HepG2 (cell line): ENCODE data around the gene SBK3. TPM values are rescaled to one million over a fixed set of nuclear protein-coding genes. Genes with fewer than 3 reads are reported as not detected.

Experiments used
- ATAC-seq: fragments of 200-7000 bp; cut with Tn5 transposase; 3 replicates; pipeline ENCODE4 v1.9.1; 2020; ENCODE audit warnings: mild to moderate bottlenecking, moderate library complexity
- BruUV-seq: library from RNA; stranded (reverse); fragments of 400-500 nt; replicated peaks from 2 replicates; lab custom pipeline; 2021; lab: Mats Ljungman, UMichigan
- CTCF ChIA-PET: fragments of 300-600 bp; formaldehyde crosslinking; extraction: SDS; loops from one replicate; lab custom pipeline; 2021; ENCODE audit warnings: low total read pairs, inconsistent platforms, low intra/inter-chr PET ratio; lab: Yijun Ruan, JAX
- POLR2A ChIA-PET: fragments of 350-600 bp; sonication (Branson Sonifier 250); formaldehyde crosslinking; loops from one replicate; lab custom pipeline; 2020; ENCODE audit warnings: antibody characterized with exemption, inconsistent platforms; lab: Yijun Ruan, JAX
- DNase-seq: peaks from one replicate; pipeline ENCODE4 v3.0.0-alpha.2; 2015; ENCODE audit warnings: low spot score
- FAIRE-seq: peaks from 3 replicates; lab custom pipeline; 2011; peaks lifted over from hg19 to GRCh38; lab: Jason Lieb, UNC
- H2AFZ ChIP-seq: one replicate; pipeline ENCODE4 v1.6.1; 2011; ENCODE audit warnings: low read length, inconsistent platforms
- H3K27ac ChIP-seq: fragments of 300-600 bp; 3 replicates; pipeline ENCODE4 v1.8.0; 2011; ENCODE audit warnings: mixed run types, mild to moderate bottlenecking, mixed read lengths, low read length, inconsistent platforms; ENCODE audit not compliant: insufficient read depth; ENCODE audit errors: extremely low read length
- H3K27me3 ChIP-seq, 2 experiments: fragments of 200-600 bp in 1 of 2; 2 replicates in 1 of 2; 3 replicates in 1 of 2; pipeline versions ENCODE4 v1.6.0 to v1.8.0; 2011; ENCODE audit warnings: low read length in 2 of 2, mild to moderate bottlenecking in 2 of 2, moderate library complexity in 2 of 2, inconsistent platforms in 1 of 2; ENCODE audit not compliant: insufficient read depth in 2 of 2, control insufficient read depth in 1 of 2
- H3K36me3 ChIP-seq, 2 experiments: fragments of 200-600 bp in 1 of 2; replicated peaks in 1 of 2; 2 replicates in 1 of 2; 3 replicates in 1 of 2; pipeline versions ENCODE4 v1.5.1 to v1.8.0; 2011; ENCODE audit warnings: low read length in 2 of 2, inconsistent platforms in 1 of 2; ENCODE audit not compliant: insufficient read depth in 2 of 2, control insufficient read depth in 1 of 2
- H3K4me1 ChIP-seq: 2 replicates; pipeline ENCODE4 v1.5.1; 2012; ENCODE audit warnings: low read length, inconsistent platforms; ENCODE audit not compliant: insufficient read depth
- H3K4me2 ChIP-seq: 2 replicates; pipeline ENCODE4 v1.6.0; 2011; ENCODE audit warnings: low read depth, low read length, inconsistent platforms
- H3K4me3 ChIP-seq, 3 experiments: fragments of 200-600 bp in 1 of 3; sonication (generic), shearing (Covaris generic) in 1 of 3; replicated peaks in 1 of 3; 2 replicates each; pipeline ENCODE4 v1.5.1; 2011 to 2016; ENCODE audit warnings: low read length in 3 of 3, inconsistent platforms in 2 of 3, low read depth in 2 of 3, mild to moderate bottlenecking in 2 of 3, control low read depth in 1 of 3, mixed read lengths in 1 of 3; ENCODE audit not compliant: insufficient read depth in 1 of 3
- H3K79me2 ChIP-seq: one replicate; pipeline ENCODE4 v1.6.1; 2011; ENCODE audit warnings: low read length, inconsistent platforms; ENCODE audit not compliant: insufficient read depth
- H3K9ac ChIP-seq: 2 replicates; pipeline ENCODE4 v1.6.0; 2011; ENCODE audit warnings: mild to moderate bottlenecking, low read depth, low read length, inconsistent platforms; ENCODE audit not compliant: insufficient read depth
- H3K9me3 ChIP-seq: 2 replicates; pipeline ENCODE4 v1.5.1; 2012; ENCODE audit warnings: mild to moderate bottlenecking, low read length
- H4K20me1 ChIP-seq: 2 replicates; pipeline ENCODE4 v1.6.0; 2011; ENCODE audit warnings: inconsistent platforms, mild to moderate bottlenecking, low read length, moderate library complexity; ENCODE audit not compliant: insufficient read depth
- ADNP ChIP-seq: sonication (generic); formaldehyde crosslinking; IDR thresholded peaks from 2 replicates; pipeline ENCODE4 v1.4.0; 2020; ENCODE audit warnings: missing genetic modification reagents
- DDIT3 ChIP-seq: sonication (generic); formaldehyde crosslinking; IDR thresholded peaks from 2 replicates; pipeline ENCODE4 v1.4.0; 2020; ENCODE audit warnings: mild to moderate bottlenecking, missing genetic modification reagents
- RARA ChIP-seq: IDR thresholded peaks from 2 replicates; pipeline ENCODE4 v1.6.1; 2016; ENCODE audit warnings: missing genetic modification reagents, missing compliant biosample characterization
- REST ChIP-seq, 2 experiments: IDR thresholded peaks; 2 replicates each; pipeline ENCODE4 v1.6.1; 2011 to 2012; ENCODE audit warnings: low read length in 2 of 2, borderline replicate concordance in 1 of 2, low read depth in 1 of 2, mild to moderate bottlenecking in 1 of 2, moderate library complexity in 1 of 2
- SAFB2 ChIP-seq: sonication (generic); formaldehyde crosslinking; IDR thresholded peaks from 2 replicates; pipeline ENCODE4 v1.5.1; 2020; ENCODE audit warnings: missing genetic modification reagents, low read depth, mild to moderate bottlenecking, borderline replicate concordance
- SNAPC2 ChIP-seq: sonication (generic); formaldehyde crosslinking; IDR thresholded peaks from 2 replicates; pipeline ENCODE4 v1.8.1; 2022; ENCODE audit warnings: mild to moderate bottlenecking, missing genetic modification reagents
- SRF ChIP-seq: IDR thresholded peaks from 2 replicates; pipeline ENCODE4 v1.6.1; 2011; ENCODE audit warnings: mild to moderate bottlenecking, low read depth, low read length, moderate library complexity
- ZNF121 ChIP-seq: sonication (generic); formaldehyde crosslinking; IDR thresholded peaks from 2 replicates; pipeline ENCODE4 v1.5.0; 2020; ENCODE audit warnings: mild to moderate bottlenecking, missing genetic modification reagents
- ZNF484 ChIP-seq: sonication (generic); formaldehyde crosslinking; IDR thresholded peaks from 2 replicates; pipeline ENCODE4 v1.5.1; 2020; ENCODE audit warnings: mild to moderate bottlenecking, low read depth, missing genetic modification reagents, borderline replicate concordance
- ZSCAN9 ChIP-seq: IDR thresholded peaks from 2 replicates; pipeline ENCODE4 v1.6.1; 2016; ENCODE audit warnings: borderline replicate concordance
- WGBS: methylation state at CpG from one replicate; pipeline ENCODE4 v1.1.6; 2017; ENCODE audit warnings: low lambda C conversion rate; 5-methylcytosine and 5-hydroxymethylcytosine counted together
- in situ Hi-C: cut with HindIII; loops from 2 replicates; pipeline ENCODE4 v1.10.0; 2017; ENCODE audit warnings: low pct_unique_long_range_greater_than_20kb; ENCODE audit not compliant: extremely low pct_ligation_motif_present
- intact Hi-C: fragments of 100-400 bp; cut with micrococcal nuclease; formaldehyde crosslinking; loops from one replicate; pipeline ENCODE4 v1.10.0; 2022; ENCODE audit not compliant: unreplicated experiment
- polyA plus RNA-seq, 8 experiments: library from polyadenylated mRNA; depleted of rRNA in 3 of 8; stranded (reverse) in 7 of 8; unstranded in 1 of 8; fragments of >200 nt; fragmentation: Illumina TruSeq in 4 of 8; extraction: Trizol in 4 of 8; gene quantifications; 2 replicates each; pipeline versions ENCODE4 v1.2.1 to v1.2.3, GENCODE V29; 2011 to 2016; ENCODE audit warnings: low read depth in 4 of 8, missing spikeins in 1 of 8, mixed read lengths in 1 of 8; ENCODE audit not compliant: insufficient read depth in 1 of 8
- total RNA-seq, 5 experiments: library from RNA; depleted of rRNA; stranded (reverse); fragments of >200 nt; fragmentation: Illumina TruSeq; extraction: Trizol; gene quantifications; 2 replicates each; pipeline ENCODE4 v1.2.3, GENCODE V29; 2016; ENCODE audit warnings: low read depth in 1 of 5
- TF ChIP-seq, protein P1 (sequence below): sonication (generic); formaldehyde crosslinking; IDR thresholded peaks from 2 replicates; pipeline ENCODE4 v1.5.1; 2020; ENCODE audit warnings: mild to moderate bottlenecking, missing genetic modification reagents, borderline replicate concordance
- TF ChIP-seq, protein P2 (sequence below): sonication (generic); formaldehyde crosslinking; IDR thresholded peaks from 2 replicates; pipeline ENCODE4 v1.5.1; 2020; ENCODE audit warnings: missing genetic modification reagents, mild to moderate bottlenecking, borderline replicate concordance
- TF ChIP-seq, protein P3 (sequence below): IDR thresholded peaks from 2 replicates; pipeline ENCODE4 v1.6.1; 2018; ENCODE audit warnings: missing genetic modification reagents, mild to moderate bottlenecking, missing compliant biosample characterization
- TF ChIP-seq, protein P4 (sequence below): sonication (generic); formaldehyde crosslinking; IDR thresholded peaks from 2 replicates; pipeline ENCODE4 v1.5.0; 2020; ENCODE audit warnings: mild to moderate bottlenecking, missing genetic modification reagents

SBK3 gene
- total and polyA plus RNA-seq, 2 of the 13 experiments (the other 11 are each of a cell fraction or from before 2014, with no cell fraction given): 0.66 to 0.77 TPM

- Histone ChIP-seq H3K4me2 (no peak overlapping the region), H3K9me3 (no peaks in the 10 kb centered on the region), H3K27ac (no peak overlapping the region), H3K4me3 (no peak overlapping the region), H3K27me3 (peaks cover 6 to 54% of the 10 kb centered on the region in 2 experiments), H2AFZ (no peak overlapping the region), H4K20me1 (no peaks in the 10 kb centered on the region), H3K9ac (no peak overlapping the region), H3K4me1 (peaks cover 11% of the 10 kb centered on the region; the same call in 1 of the 2 replicates), H3K36me3 (no peaks in the 10 kb centered on the region), H3K79me2 (no peaks in the 10 kb centered on the region)
- in situ Hi-C loops: no loop called here
- 37% methylated on average over 7 of the region's 9 CpGs for WGBS
- FAIRE-seq (no peak), ATAC-seq (no peak), DNase-seq (no peak)
- ChIA-PET POLR2A (no interaction called here), CTCF (no interaction called here)
- intact Hi-C loops: no loop called here
- no TSS peak for BruUV-seq
- TF ChIP-seq ZNF484 (CRISPR knock-in tag): no peak
- no peak for TF ChIP-seq SNAPC2 (CRISPR knock-in tag)
- no peak for TF ChIP-seq ADNP (CRISPR knock-in tag)
- no peak for TF ChIP-seq DDIT3
- peak; percentile 76 for TF ChIP-seq ZNF121 (CRISPR knock-in tag)
- TF ChIP-seq, protein P1, sequence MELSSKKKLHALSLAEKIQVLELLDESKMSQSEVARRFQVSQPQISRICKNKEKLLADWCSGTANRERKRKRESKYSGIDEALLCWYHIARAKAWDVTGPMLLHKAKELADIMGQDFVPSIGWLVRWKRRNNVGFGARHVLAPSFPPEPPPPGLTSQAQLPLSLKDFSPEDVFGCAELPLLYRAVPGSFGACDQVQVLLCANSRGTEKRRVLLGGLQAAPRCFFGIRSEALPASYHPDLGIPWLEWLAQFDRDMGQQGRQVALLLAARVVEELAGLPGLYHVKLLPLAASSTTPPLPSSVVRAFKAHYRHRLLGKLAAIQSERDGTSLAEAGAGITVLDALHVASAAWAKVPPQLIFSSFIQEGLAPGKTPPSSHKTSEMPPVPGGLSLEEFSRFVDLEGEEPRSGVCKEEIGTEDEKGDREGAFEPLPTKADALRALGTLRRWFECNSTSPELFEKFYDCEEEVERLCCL (CRISPR knock-in tag): no peak
- no peak for TF ChIP-seq SAFB2 (CRISPR knock-in tag)
- TF ChIP-seq, protein P2, sequence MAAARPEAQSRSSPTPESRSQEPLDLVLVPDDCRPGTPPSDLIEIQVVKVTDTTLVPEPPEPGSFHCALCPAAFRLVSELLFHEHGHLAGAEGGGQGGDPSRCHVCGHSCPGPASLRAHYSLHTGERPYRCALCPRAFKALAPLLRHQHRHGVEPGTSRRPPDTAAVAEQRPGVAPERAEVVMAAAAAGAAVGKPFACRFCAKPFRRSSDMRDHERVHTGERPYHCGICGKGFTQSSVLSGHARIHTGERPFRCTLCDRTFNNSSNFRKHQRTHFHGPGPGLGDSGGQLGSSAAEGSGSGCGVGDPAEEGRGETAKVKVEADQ (CRISPR knock-in tag): no peak
- TF ChIP-seq RARA (CRISPR knock-in tag): no peak
- TF ChIP-seq, protein P3, sequence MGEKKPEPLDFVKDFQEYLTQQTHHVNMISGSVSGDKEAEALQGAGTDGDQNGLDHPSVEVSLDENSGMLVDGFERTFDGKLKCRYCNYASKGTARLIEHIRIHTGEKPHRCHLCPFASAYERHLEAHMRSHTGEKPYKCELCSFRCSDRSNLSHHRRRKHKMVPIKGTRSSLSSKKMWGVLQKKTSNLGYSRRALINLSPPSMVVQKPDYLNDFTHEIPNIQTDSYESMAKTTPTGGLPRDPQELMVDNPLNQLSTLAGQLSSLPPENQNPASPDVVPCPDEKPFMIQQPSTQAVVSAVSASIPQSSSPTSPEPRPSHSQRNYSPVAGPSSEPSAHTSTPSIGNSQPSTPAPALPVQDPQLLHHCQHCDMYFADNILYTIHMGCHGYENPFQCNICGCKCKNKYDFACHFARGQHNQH (CRISPR knock-in tag): no peak
- no peak for TF ChIP-seq ZSCAN9
- TF ChIP-seq, protein P4, sequence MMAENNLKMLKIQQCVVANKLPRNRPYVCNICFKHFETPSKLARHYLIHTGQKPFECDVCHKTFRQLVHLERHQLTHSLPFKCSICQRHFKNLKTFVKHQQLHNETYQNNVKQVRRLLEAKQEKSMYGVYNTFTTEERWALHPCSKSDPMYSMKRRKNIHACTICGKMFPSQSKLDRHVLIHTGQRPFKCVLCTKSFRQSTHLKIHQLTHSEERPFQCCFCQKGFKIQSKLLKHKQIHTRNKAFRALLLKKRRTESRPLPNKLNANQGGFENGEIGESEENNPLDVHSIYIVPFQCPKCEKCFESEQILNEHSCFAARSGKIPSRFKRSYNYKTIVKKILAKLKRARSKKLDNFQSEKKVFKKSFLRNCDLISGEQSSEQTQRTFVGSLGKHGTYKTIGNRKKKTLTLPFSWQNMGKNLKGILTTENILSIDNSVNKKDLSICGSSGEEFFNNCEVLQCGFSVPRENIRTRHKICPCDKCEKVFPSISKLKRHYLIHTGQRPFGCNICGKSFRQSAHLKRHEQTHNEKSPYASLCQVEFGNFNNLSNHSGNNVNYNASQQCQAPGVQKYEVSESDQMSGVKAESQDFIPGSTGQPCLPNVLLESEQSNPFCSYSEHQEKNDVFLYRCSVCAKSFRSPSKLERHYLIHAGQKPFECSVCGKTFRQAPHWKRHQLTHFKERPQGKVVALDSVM (CRISPR knock-in tag): peak; percentile 41; the same call in 1 of the 2 replicates
- no peak for TF ChIP-seq REST (IDR thresholded peaks at IDR 0.05; ENCODE audit: borderline replicate concordance in 1 of 2, low read depth in 1 of 2, low read length in 2 of 2)
- TF ChIP-seq SRF: no peak
Measured at GRCh38 chr19:55502197-55502952, 43.0 kb downstream of the SBK3 start.
